ENCODE results near the gene MAEA.

The MAEA gene

DNA sequence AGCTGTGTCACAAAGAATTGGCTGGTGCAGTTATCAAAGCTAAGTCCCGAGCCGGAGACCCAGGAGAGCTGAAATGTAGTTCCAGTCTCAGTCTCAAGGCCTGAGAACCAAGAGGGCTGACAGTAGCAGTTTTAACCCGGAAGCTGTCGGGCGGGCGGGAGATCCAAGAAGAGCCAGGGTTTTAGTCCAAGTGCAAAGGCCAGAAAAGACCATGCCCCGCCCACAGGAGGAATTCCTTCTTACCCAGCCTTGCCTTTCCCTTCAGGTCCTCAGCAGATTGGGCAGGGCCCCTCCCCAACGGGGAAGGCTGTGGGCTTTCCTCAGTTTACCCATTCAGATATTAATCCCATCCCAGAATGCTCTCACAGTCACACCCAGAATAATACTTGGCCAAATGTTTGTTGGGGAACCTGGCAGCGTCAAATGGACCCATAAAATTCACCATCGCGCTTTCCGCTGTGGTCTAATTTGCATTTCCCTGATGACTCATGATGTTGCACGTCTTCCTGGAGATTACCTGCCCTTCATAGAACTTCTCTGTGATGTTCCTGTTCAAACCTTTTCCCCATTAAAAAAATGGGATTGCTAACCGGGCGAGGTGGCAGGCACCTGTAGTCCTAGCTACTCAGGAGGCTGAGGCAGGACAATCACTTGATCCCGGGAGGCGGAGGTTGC lies 16.2 kb downstream of the MAEA start:
- no peak for FAIRE-seq

DNA sequence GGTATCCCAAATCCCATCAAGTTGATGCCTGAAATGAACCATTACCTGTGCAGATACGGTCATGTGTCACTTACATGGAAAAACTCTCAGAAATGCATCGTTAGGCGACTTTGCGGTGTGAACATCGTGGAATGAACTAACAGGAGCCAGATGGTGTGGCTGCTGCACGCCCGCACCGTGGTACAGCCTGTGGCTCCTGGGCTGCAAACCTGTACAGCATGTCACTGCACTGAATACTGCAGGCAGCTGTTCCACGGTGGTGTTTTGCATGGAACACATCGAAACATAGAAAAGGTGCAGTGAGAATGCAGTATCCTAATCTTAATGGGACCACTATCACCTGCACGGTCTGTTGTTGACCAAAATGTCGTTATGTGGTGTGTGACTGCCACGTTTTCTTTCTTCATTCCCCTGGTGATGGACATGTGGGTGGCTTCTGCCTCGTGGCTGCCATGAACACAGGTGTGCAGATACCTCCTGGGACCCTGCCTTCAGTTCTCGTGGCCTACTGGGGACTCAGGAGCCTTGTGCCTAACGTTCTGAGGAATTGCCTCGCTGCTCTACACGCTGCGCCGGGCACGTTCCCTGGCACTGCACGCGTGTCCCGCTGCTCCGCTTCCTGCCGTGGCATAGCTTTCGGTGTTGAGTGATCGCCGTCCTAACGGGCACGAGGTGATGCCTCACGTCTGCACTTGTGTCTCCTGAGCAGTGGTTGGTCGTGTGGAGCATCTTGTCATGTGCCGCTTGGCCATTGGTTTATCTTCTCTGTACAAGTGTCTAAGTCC lies 18.5 kb downstream of the MAEA start:
- no peak for FAIRE-seq

DNA sequence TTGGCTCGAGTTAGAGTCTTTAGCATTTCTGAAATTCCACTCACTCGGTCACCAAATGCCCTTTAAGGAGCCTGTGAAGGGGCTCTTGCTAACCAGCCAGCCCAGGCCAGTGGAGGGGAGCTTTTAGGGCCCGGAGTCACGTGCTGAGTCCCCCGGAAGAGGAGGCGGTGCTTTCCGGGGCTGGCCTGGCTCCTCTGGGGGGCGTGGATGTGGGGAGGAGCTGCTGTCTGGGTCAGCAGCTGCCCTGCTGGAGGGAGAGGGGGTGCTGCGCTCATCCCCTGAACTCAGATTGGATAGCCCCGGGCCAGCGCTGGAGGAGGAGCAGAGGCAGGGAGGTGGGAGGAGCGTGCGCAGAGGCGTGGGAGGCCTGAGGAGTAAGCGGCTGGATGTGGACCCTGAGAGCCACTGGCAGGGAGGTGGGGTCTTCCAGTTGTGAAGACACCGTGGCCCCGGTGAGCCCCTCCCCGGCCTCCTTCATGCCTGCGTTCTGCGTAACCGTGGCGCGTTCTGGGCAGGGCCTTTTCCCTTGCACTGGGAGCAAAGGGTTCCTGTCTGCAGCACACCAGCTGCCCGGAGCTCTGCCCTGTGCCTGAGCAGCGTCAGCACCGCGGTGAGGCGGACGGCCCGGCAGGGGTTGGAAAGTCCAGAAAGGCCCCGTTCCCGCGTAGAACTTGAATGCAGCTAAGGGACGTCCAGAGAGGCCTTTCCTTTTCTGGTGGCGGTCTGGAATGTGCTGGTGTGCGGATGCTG lies 19.7 kb downstream of the MAEA start:
- no peak for FAIRE-seq

DNA sequence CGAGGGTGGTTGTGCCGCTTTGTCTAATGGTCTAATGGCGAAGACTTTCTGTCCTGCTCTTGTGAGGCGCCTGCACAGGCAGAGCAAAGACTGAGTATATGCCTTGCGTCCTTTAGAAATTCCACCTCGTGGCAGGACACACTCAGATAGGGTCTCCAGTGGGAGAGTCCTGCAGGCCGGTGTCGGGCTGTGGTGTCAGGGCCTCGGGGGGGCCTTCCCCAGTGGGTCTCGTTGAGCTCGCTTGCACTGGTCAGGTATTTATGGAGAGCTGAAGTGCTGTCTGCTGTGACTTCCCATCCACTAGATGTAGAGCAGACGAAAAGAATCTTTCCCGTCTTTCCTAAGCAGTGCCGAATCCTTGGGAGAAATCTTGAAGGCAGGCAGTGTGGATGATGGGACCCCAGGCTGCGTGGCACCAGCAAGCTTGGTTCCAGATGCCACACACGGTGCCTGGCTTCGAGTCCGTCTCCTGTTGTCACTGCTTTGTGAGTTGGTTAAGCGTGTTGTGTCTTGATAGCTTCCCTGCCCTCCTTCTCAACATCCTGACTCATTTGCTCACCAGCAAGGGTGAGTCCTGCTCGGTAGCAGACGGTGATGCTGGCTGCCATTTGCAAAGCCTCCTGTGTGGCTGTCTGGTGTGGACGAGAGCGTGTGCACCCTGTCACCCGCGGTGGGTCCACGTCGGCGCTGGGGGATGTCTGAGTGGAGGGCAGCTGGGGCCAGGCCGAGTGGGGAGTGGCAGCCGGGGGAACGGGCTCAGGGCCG lies 20.5 kb downstream of the MAEA start:
- no peak for FAIRE-seq

DNA sequence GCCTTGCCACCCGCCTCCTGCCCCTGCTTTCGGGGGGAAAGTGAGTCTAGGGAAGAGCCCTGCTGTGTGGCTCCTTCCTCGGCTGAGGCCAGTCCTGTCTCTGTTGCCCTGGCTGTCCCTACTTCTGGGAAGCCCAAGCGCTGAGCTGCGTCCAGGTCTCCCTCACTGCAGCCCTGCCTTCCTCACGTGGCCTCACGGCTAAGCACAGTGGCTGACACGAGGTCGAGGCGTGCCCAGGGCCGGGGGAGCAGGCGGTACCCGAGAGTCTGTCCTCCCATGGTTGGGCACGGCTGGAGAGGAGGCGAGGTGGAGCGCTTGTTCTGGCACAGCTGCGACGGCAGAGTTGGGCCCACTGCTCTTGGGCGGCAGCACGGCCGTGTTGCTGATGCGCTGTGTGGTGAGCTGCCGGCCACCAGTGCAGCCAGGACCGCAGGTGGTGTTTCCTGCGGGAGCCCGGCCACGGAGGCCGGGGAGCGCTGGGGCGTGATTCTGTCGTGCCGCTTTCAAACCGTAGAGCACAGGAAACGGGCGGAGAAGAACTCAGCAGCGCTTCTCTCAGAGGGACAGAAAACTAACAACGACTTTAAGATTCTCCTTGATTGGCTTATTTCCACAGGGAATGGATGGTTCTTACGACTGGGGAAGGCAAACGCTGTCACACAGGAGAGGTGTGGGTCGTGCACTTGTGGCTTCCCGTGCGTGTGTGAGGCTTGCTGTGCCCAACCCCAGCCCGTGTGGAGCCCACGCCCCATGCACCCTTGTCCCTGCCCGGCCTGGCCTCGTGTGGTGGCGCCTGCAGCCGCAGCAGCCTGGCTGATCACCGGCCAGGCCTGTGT lies 21.3 kb downstream of the MAEA start:
- no peak for FAIRE-seq

DNA sequence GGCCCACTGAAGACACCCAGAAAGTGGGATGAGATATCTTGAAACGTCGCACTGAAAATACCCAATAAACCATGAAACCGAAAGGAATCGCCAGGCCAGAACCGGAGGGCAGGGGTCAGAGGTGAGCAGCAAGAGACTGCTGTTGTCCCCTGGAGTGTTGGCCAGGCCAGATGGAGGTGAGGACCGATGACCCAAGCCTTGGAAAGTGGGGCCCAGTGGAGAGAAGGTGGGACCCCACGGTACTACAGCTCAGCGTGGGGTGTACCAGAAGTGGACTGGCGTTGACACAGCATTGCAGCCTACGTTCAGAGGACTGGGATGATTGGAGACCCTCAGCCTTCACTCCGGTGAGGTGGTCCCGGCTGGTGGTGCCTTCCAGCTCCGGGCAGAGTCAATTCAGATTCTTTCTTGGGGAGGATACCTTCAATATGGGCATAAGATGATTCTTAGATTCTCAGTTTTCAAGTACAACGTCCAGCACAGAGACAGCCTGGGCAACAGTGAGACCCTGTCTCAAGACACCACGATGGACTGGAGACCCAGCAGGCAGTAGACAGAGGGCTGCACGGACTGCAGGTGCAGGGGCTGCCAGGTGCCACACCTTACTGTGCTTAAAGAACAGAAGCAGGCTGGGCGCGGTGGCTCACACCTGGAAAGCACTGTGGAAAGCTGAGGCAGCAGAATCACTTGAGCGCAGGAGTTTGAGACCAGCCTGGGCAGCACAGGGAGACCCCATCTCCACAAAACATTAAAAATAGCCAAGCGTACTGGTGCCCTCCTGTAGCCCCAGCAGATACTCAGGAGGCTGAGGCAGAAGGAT lies 23.3 kb downstream of the MAEA start:
- FAIRE-seq: no peak

DNA sequence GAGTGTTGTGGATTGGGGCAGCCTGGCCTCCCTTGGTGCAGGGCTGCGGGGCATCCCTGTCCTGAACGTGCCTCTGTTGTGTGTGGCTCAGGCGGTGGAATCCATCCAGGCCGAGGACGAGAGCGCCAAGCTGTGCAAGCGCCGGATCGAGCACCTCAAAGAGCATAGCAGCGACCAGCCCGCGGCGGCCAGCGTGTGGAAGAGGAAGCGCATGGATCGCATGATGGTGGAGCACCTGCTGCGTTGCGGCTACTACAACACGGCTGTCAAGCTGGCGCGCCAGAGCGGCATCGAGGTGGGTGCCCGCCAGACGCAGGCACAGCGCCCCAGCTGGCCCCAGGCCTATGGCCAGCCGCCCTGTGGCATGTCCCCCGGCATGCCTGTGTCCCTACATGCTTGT lies 25.6 kb downstream of the MAEA start:
- no peak for FAIRE-seq

DNA sequence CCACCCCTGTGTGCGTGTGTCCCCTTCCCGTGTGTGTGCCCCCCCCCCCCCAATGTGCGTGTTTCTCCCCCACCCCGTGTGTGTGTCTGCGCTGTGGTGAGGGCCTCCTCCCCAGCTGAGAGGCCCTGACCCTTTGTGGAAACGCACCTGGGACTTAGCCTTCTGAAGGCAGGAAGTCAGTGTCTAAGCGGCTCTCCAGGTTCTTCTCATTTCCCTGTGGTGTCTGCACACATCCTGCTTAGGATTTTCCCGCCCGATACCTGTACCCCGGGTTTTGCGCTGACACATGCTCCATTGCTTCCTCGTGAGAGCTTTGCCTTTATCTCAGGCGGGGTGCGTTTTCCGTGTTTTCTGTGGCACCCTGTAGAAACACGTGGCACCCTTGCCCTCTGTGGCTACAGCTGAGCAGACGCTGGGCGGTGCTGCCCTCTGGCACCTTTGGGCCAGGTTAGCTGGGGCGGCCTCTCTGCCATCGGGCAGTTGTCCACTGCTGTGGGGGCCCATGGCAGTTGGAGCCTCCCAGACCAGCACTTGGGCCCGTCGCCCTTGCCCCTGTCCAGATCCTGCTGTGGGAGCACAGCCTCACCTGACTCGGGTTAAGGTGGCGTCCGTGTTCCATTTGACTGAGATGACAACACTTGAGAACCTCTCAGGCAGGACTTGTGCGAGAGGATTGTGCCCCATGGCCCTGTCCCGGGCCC lies 26.3 kb downstream of the MAEA start:
- FAIRE-seq: no peak

DNA sequence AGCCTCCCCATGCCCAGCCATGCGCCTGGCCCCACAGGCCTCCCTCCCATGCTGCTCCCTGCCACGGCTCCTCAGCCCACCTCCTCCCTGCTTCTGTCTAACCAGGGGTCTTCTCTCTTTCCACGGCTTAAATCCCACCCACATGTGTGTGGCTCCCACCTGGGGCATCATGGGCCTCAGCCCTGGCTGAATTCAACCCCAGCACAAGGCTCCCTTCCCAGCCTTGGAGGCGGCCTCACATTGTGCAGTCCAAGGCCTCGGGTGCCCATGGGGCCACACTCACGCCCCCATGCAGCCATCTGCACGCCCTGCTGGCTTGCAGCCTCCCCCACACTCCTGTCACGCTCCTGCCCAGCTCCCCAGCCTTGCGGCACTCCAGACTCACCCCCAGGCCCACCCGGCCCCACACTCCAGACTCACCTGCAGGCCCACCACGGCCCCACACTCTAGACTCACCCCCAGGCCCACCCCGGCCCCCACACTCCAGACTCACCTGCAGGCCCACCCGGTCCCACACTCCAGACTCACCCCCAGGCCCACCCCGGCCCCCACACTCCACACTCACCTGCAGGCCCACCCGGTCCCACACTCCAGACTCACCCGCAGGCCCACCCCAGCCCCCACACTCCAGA lies 27.0 kb downstream of the MAEA start:
- no peak for FAIRE-seq

DNA sequence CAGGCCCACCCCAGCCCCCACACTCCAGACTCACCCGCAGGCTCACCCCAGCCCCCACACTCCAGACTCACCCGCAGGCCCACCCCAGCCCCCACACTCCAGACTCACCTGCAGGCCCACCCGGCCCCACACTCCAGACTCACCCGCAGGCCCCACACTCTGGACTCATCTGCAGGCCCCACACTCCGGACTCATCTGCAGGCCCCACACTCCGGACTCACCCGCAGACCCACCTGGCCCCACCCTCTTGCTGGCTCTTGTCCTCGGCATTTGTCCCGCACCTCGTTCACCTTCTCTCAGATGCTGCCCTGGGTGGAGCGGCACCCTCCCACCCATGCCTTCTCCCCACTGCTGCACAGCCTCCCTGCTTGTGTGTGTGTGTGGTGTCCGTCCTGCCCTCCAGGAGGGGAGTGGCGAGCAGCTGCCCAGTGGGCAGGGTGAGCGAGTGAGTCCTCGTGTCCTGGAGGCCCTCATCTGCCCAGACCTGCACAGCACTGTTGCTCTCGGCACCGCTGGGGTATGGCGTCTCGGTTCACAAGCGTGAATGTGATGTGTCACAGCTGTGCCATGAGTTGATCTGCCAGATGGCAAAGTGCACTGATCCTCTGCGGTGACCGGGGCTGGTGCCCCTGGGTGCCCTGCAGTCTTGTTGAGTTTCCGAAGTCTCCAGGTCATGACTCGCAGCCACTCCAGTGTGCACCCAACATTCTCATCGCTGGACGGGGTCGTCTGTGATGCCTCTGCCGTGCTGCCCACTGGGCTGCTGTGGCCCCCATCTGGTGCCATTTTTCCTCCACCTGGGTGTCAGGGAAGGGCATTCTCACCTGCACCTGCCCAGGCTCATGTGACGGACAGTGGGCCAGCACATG lies 27.7 kb downstream of the MAEA start:
- FAIRE-seq: no peak

DNA sequence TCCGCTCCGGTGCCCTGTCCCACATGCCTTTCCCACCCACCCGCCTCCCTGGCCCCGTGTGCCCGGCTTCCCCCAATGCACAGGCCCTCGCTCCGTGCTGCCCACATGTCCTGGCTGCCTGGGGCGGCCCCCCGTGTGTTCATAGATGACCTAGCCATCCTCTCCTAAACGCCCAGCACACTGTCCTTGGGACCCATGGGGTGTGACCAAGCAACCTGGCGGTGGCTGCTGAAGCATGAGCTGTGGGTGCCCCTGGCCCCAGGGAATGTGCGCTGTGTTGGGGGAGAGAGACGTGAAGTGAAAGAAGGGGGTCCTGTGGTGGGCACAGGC lies 28.3 kb downstream of the MAEA start:
- no peak for FAIRE-seq

DNA sequence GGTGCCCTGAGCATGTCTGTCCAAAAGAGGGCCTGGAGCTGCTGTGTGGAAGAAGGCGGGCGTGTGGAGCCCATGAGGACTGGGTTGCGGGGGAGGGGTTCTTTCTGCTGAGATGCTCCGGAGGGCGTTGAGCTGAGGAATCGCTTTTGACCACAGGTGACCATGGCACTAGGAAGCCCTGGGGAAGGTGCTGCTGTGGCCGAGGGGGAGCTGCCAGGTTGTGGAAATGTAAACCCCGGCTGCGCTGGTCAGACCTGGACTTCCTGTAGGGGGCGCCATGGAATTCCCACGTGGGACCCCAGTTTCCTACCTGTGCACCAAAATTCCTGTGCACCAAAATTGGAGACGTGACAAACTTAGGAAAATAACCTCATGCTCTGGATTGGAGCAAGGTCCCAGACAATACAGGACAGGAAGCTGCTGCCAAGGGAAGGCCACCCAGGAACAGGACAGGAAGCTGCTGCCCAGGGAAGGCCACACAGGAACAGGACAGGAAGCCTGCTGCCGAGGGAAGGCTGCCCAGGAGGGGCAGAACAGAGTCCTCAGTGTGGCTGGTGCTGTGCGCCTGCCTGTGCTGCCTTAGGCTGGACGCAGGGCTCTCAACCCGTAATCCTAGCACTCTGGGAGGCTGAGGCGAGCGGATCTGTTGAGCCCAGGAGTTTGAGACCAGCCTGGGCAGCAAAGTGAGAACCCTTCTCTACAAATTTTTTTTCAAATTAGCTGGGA lies 29.0 kb downstream of the MAEA start:
- FAIRE-seq: no peak

DNA sequence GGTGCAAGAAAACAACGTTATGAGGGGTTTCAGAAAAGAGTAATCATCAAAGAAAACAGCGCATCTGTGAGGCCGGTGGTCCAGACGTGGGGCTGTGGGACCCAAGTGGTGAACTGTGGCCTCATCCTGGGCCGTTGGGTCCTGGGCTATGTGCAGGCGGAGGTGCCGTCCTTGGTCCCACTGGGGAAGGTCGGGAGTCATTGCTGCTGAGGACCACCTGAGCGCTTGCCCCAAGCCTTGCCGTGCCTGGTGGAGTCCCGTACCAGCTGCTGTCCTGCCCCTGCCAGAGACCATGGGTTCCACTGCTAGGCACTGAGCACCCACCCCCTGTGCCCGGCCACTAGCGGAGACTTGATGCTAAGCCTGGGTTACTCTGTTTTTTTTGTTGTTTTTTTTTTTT lies 31.8 kb downstream of the MAEA start:
- no peak for FAIRE-seq

DNA sequence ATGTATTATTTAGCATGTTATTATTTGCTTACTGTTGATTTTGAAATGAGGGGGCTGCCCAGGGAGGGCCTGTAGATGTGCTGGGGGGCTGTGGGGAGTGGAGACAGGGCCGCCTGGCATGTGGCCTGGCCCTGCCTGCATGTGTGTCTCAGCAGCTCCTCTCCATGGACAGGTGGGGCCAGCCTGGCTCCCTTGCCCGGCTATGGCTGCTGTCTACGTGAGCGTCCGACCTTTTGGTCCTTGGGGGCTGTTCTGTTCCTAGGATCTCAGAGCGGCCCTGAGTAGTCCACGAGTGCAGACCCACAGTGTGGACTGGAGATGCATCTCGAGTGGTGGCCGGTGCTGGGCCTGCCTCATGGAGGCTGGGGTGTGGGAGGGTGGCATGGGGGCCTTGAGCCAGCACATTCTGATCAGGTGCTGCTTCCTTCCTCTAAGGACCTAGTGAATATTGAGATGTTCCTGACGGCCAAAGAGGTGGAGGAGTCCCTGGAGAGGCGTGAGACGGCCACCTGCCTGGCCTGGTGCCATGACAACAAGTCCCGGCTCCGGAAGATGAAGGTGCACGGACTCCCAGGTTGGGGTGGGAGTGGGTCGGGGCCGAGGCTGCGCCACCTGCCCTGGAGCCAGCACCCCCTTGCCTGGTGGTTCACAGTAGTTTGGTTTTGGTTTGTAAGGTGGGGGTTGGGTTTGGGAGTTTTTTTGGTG lies 32.4 kb downstream of the MAEA start:
- no peak for FAIRE-seq

DNA sequence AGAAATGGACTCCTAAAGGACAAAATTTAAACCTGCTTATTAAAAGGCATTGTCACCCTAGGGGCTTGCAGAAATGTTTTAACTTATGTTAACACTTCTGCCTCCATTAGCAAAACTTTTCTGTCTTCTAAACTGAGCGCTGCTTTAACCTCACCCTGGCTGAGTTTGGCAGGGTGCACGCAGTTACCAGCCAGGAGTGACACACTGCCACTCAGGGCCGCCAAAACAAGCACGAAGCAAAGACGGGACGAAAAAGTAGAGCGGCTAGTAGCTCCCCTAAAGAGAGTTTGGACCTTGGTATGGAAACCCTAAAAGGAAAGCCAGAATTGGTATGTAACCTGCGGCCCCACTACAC lies 33.6 kb downstream of the MAEA start:
- FAIRE-seq: no peak

DNA sequence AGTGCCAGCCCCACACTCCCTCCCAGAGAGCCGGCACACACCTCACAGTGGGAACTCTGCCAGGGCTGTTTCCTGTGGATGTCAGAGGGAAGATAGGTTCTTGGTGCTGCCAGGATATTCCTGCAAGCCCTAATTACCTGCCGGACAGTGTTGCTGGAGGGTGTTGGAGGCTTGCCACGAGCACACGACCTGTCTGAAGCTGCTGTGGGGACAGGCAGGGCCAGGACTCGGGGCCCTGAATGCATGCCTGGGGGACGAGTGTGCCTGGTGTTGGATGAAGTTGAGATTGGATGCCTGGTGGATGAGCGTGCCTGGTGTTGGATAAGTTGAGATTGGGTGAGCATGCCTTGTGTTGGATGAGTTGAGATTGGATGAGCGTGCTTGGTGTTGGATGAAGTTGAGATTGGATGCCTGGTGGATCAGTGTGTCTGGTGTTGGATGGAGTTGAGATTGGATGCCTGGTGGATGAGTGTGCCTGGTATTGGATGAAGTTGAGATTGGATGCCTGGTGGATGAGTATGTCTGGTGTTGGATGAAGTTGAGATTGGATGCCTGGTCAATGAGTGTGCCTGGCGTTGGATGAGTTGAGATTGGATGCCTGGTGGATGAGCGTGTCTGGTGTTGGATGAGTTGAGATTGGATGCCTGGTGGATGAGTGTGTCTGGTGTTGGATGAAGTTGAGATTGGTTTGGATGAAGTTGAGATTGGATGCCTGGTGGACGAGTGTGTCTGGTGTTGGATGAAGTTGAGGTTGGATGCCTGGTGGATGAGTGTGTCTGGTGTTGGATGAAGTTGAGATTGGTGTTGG lies 34.1 kb downstream of the MAEA start:
- no peak for FAIRE-seq
